Keratinocyte (primary cell): ENCODE measurements around the gene PCDHGC4. TPM values are rescaled to one million over a fixed set of nuclear protein-coding genes. Genes with fewer than 3 reads are reported as not detected.

Experiments
- DNase-seq: peaks from one replicate; pipeline ENCODE4 v3.0.0-alpha.2; 2011; ENCODE audit warnings: low read depth, missing footprints, low spot score
- FAIRE-seq: peaks from 2 replicates; lab custom pipeline; 2011; peaks lifted over from hg19 to GRCh38; lab: Jason Lieb, UNC
- H2AFZ ChIP-seq: 2 replicates; pipeline ENCODE4 v1.6.0; 2012; ENCODE audit warnings: low read length, control low read depth, inconsistent platforms; ENCODE audit not compliant: control insufficient read depth
- H3K27ac ChIP-seq: 2 replicates; pipeline ENCODE4 v1.5.1; 2011; ENCODE audit warnings: low read length; ENCODE audit not compliant: control insufficient read depth, insufficient read depth
- H3K27me3 ChIP-seq: 3 replicates; pipeline ENCODE4 v1.6.0; 2011; ENCODE audit warnings: low read length; ENCODE audit not compliant: control insufficient read depth, insufficient read depth; ENCODE audit errors: extremely low read depth
- H3K36me3 ChIP-seq, 2 experiments: 2 replicates in 1 of 2; 3 replicates in 1 of 2; pipeline ENCODE4 v1.5.1; 2011; ENCODE audit warnings: low read length in 2 of 2, mild to moderate bottlenecking in 1 of 2; ENCODE audit not compliant: control insufficient read depth in 2 of 2, insufficient read depth in 2 of 2; ENCODE audit errors: extremely low read depth in 1 of 2
- H3K4me1 ChIP-seq: 3 replicates; pipeline ENCODE4 v1.5.1; 2011; ENCODE audit warnings: low read length; ENCODE audit not compliant: control insufficient read depth, insufficient read depth; ENCODE audit errors: extremely low read depth
- H3K4me2 ChIP-seq: 3 replicates; pipeline ENCODE4 v1.6.0; 2011; ENCODE audit warnings: low read depth, low read length; ENCODE audit not compliant: control insufficient read depth, insufficient read depth; ENCODE audit errors: extremely low read depth
- H3K4me3 ChIP-seq, 3 experiments: fragments of 200-600 bp in 1 of 3; sonication (generic) in 1 of 3; 2 replicates in 2 of 3; 3 replicates in 1 of 3; pipeline ENCODE4 v1.5.1; 2011 to 2016; ENCODE audit warnings: low read length in 3 of 3, mild to moderate bottlenecking in 3 of 3, control low read depth in 2 of 3, inconsistent platforms in 1 of 3, low read depth in 1 of 3, mixed read lengths in 1 of 3, mixed run types in 1 of 3, moderate library complexity in 1 of 3; ENCODE audit not compliant: control insufficient read depth in 2 of 3, insufficient read depth in 2 of 3; ENCODE audit errors: extremely low read depth in 1 of 3
- H3K79me2 ChIP-seq: 2 replicates; pipeline ENCODE4 v1.6.0; 2012; ENCODE audit warnings: low read length; ENCODE audit not compliant: control insufficient read depth, insufficient read depth
- H3K9ac ChIP-seq: 3 replicates; pipeline ENCODE4 v1.6.0; 2011; ENCODE audit warnings: low read length; ENCODE audit not compliant: control insufficient read depth, insufficient read depth; ENCODE audit errors: extremely low read depth
- H3K9me1 ChIP-seq: 3 replicates; pipeline ENCODE4 v1.6.0; 2011; ENCODE audit warnings: low read length; ENCODE audit not compliant: control insufficient read depth, insufficient read depth; ENCODE audit errors: extremely low read depth
- H3K9me3 ChIP-seq: 2 replicates; pipeline ENCODE4 v1.5.1; 2012; ENCODE audit warnings: low read depth, low read length; ENCODE audit not compliant: control insufficient read depth
- H4K20me1 ChIP-seq: 3 replicates; pipeline ENCODE4 v1.6.0; 2011; ENCODE audit warnings: low read length; ENCODE audit not compliant: control insufficient read depth, insufficient read depth; ENCODE audit errors: extremely low read depth
- EZH2 ChIP-seq: IDR thresholded peaks from one replicate; pipeline ENCODE4 v1.6.1; 2012; ENCODE audit warnings: inconsistent platforms, mild to moderate bottlenecking, low read length, moderate library complexity
- dilution Hi-C: fragments of 300-500 bp; cut with MboI; formaldehyde crosslinking; loops from one replicate; pipeline ENCODE4 v1.7.0; 2020; ENCODE audit warnings: low sequenced_read_pairs; ENCODE audit not compliant: extremely low pct_ligation_motif_present
- polyA plus RNA-seq, 5 experiments: library from polyadenylated mRNA; depleted of rRNA in 3 of 5; stranded (reverse) in 3 of 5; stranded (forward) in 1 of 5; unstranded in 1 of 5; fragments of >200 nt; gene quantifications; 1 replicate in 1 of 5; 2 replicates in 3 of 5; 3 replicates in 1 of 5; pipeline versions ENCODE4 v1.2.1 to v1.2.3, GENCODE V29; 2011 to 2012; ENCODE audit warnings: missing spikeins in 2 of 5, low read depth in 1 of 5, low replicate concordance in 1 of 5
- TF ChIP-seq, protein P1 (sequence below), 3 experiments: IDR thresholded peaks in 1 of 3; conservative IDR thresholded peaks in 1 of 3; optimal IDR thresholded peaks in 1 of 3; 2 replicates in 2 of 3; 3 replicates in 1 of 3; pipeline versions ENCODE3 to v1.5.1; 2011; ENCODE audit warnings: low read length in 3 of 3, mild to moderate bottlenecking in 3 of 3, moderate library complexity in 2 of 3, control low read depth in 1 of 3, inconsistent platforms in 1 of 3; ENCODE audit not compliant: insufficient read depth in 2 of 3; ENCODE audit errors: extremely low read depth in 1 of 3

PCDHGC4 gene
- polyA plus RNA-seq, 1 donor (not counting 4 experiments of a cell fraction or from before 2014, with no cell fraction given) = 0.13 TPM

DNA sequence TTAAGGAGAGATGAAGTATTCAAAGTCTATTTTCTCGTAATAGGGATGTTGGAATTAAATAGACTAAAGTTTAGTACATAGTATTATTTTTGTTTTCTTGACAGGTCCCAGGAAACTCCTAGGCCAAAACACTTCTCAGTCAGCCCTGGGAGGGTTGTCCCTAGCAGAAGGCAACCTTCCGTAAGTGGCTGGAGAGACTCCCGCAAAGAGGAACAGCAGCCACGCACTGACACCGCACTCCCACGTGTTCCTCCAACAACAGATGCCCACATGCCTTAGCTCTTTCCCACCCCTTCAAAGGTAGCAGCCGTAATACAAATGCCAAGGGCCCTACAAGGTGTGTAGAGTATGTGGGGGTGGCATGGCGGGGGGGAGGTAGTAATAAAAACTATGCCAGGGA lies 32.5 kb downstream of the PCDHGC4 start:
- Histone ChIP-seq H3K79me2 (no peaks in the 10 kb centered on the region), H3K4me2 (no peak overlapping the region), H3K36me3 (peaks cover 12 to 44% of the 10 kb centered on the region in 2 experiments), H3K4me1 (peaks cover 64% of the 10 kb centered on the region), H3K4me3 (no peak overlapping the region), H3K27me3 (no peaks in the 10 kb centered on the region), H3K9ac (no peak overlapping the region), H4K20me1 (no peaks in the 10 kb centered on the region), H3K27ac (no peak overlapping the region), H3K9me3 (no peaks in the 10 kb centered on the region), H2AFZ (no peak overlapping the region), H3K9me1 (no peaks in the 10 kb centered on the region)
- FAIRE-seq = no peak
- dilution Hi-C loops = no loop called here
- TF ChIP-seq EZH2 = no peak
- TF ChIP-seq, protein P1, sequence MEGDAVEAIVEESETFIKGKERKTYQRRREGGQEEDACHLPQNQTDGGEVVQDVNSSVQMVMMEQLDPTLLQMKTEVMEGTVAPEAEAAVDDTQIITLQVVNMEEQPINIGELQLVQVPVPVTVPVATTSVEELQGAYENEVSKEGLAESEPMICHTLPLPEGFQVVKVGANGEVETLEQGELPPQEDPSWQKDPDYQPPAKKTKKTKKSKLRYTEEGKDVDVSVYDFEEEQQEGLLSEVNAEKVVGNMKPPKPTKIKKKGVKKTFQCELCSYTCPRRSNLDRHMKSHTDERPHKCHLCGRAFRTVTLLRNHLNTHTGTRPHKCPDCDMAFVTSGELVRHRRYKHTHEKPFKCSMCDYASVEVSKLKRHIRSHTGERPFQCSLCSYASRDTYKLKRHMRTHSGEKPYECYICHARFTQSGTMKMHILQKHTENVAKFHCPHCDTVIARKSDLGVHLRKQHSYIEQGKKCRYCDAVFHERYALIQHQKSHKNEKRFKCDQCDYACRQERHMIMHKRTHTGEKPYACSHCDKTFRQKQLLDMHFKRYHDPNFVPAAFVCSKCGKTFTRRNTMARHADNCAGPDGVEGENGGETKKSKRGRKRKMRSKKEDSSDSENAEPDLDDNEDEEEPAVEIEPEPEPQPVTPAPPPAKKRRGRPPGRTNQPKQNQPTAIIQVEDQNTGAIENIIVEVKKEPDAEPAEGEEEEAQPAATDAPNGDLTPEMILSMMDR (optimal IDR thresholded peaks at IDR 0.05 in 1 of 3, IDR thresholded peaks at IDR 0.05 in 1 of 3, conservative IDR thresholded peaks at IDR 0.05 in 1 of 3; ENCODE audit: extremely low read depth in 1 of 3, insufficient read depth in 2 of 3, low read length in 3 of 3) = no peak
- DNase-seq = no peak

DNA sequence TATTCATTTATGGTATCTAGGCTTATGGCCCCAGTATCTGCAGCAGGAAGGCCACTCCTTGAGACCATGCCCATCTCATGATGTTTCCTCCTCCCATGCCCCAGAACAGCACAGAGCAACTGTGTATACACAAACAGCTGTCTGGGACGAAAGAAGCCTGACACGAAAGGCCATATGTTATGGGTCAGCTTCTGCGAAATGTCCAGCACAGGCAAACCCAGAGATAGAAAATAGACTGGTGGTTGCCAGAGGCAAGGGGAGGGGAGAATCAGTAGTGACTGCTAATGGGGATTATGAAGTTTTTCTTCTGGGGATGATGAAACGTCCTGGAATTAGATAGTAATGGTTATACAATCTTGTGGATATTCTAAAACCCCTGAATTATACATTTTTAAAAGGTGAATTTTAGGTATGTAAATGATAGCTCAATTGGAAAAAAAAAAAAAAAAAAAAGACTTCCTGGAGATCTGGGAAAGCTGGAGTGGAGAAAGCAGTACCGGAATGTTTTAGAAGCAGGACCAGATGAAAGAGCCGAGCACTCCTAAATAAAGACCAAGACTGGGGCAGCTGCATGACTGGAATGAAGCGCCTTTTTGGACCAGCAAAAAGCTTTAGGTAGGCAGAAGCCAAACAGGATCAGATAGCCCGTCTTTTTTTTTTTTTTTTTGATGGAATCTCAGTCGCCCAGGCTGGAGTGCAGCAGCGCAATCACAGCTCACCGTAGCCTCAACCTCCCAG lies 33.2 kb downstream of the PCDHGC4 start:
- no peaks in the 10 kb centered on the region for H4K20me1 ChIP-seq
- no peak overlapping the region for H3K4me2 ChIP-seq
- dilution Hi-C loops = no loop called here
- no peaks in the 10 kb centered on the region for H3K9me1 ChIP-seq
- H3K9me3 ChIP-seq = no peaks in the 10 kb centered on the region
- H2AFZ ChIP-seq = no peak overlapping the region
- DNase-seq = no peak
- H3K4me1 ChIP-seq = peaks cover 65% of the 10 kb centered on the region
- no peak overlapping the region for H3K27ac ChIP-seq
- peaks cover 12 to 47% of the 10 kb centered on the region in 2 experiments for H3K36me3 ChIP-seq
- H3K79me2 ChIP-seq = no peaks in the 10 kb centered on the region
- TF ChIP-seq, protein P1 (optimal IDR thresholded peaks at IDR 0.05 in 1 of 3, IDR thresholded peaks at IDR 0.05 in 1 of 3, conservative IDR thresholded peaks at IDR 0.05 in 1 of 3; ENCODE audit: extremely low read depth in 1 of 3, insufficient read depth in 2 of 3, low read length in 3 of 3) = no peak
- TF ChIP-seq EZH2 = no peak
- no peak for FAIRE-seq
- H3K4me3 ChIP-seq = no peak overlapping the region
- H3K9ac ChIP-seq = no peak overlapping the region
- H3K27me3 ChIP-seq = no peaks in the 10 kb centered on the region
